Measurements from ENCODE around the gene RAB11FIP4.
"Not testable (repeated sequence)": the region's sequence is repeated elsewhere in the genome, so short reads cannot be mapped to it uniquely, and the experiment has no call there.

The RAB11FIP4 gene, protein sequence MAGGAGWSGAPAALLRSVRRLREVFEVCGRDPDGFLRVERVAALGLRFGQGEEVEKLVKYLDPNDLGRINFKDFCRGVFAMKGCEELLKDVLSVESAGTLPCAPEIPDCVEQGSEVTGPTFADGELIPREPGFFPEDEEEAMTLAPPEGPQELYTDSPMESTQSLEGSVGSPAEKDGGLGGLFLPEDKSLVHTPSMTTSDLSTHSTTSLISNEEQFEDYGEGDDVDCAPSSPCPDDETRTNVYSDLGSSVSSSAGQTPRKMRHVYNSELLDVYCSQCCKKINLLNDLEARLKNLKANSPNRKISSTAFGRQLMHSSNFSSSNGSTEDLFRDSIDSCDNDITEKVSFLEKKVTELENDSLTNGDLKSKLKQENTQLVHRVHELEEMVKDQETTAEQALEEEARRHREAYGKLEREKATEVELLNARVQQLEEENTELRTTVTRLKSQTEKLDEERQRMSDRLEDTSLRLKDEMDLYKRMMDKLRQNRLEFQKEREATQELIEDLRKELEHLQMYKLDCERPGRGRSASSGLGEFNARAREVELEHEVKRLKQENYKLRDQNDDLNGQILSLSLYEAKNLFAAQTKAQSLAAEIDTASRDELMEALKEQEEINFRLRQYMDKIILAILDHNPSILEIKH

DNA sequence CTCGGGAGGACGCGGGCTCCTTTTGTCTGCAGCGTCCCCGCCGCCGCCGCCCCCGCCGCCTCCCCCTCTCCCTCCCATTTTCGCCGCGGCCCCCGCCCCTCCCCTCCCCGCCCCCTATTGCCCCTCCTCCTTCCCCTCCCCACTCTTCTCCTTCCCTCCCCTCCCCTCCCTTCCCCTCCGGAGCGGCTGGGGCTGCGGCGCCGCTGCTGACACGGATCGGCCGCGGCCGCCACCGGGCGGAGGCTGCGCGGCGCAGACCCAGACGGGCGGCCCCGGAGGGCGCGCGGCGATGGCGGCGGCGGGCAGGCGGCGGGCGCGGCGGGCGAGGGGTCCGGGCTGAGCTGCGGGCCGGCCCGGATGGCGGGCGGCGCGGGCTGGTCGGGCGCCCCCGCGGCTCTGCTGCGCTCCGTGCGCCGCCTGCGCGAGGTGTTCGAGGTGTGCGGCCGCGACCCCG is at the start of gene RAB11FIP4:
RAB11FIP4 (plus strand) TSS at position 180 of the 454 bp plus-strand sequence; CDS start at position 358, 178 bp downstream.
- H3K36me3 ChIP-seq (ENCODE audit: control insufficient read depth, insufficient read depth, low read length): no peaks in the 10 kb centered on the region
- peaks cover 60% of the 10 kb centered on the region for H3K27me3 ChIP-seq (ENCODE audit: control insufficient read depth, insufficient read depth, low read length)
- H3K9ac ChIP-seq (ENCODE audit: low read length): no peak within 1 kb of the TSS
- no peaks in the 10 kb centered on the region for H3K9me3 ChIP-seq (ENCODE audit: control insufficient read depth, low read length)
- H3K4me3 ChIP-seq (ENCODE audit: low read length): no peak within 1 kb of the TSS
- peaks cover 5% of the 10 kb centered on the region for H3K4me1 ChIP-seq (ENCODE audit: control insufficient read depth, insufficient read depth, low read length)

- H3K36me3 ChIP-seq (ENCODE audit: control insufficient read depth, insufficient read depth, low read length): not testable (repeated sequence)
Measured at GRCh38 chr17:31345191-31345747, 46.2 kb upstream of the RAB11FIP4 start.

DNA sequence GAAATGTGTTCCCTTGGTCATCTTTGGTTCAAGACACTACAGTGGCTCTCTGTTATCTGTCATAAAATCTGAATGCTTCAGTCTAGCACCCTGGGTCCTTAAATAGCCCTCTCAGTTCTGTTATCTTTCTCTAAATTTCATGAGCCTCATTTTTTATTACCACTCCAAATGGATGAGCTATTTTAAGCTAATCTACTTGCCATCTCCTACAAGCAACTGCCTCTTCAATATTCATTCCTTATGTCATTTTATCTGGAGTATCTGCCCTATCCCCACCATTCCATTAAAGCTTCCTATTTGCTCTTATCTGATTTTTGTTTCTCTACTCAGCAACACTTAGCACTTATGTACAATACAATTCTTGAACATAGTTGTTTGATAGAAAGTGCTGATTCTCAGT is 42.0 kb upstream of the RAB11FIP4 start:
- no peaks in the 10 kb centered on the region for H3K4me1 ChIP-seq (ENCODE audit: control insufficient read depth, insufficient read depth, low read length)

More at GRCh38 chr17:31345191-31345747, 46.2 kb upstream of the RAB11FIP4 start:
- H3K4me1 ChIP-seq (ENCODE audit: control insufficient read depth, insufficient read depth, low read length); H3K27me3 ChIP-seq (ENCODE audit: control insufficient read depth, insufficient read depth, low read length); H3K9ac ChIP-seq (ENCODE audit: low read length); H3K4me3 ChIP-seq (ENCODE audit: low read length); H3K9me3 ChIP-seq (ENCODE audit: control insufficient read depth, low read length): not testable (repeated sequence)

GRCh38 chr17:31355935-31356334 is 35.5 kb upstream of the RAB11FIP4 start:
- H3K36me3 ChIP-seq (ENCODE audit: control insufficient read depth, insufficient read depth, low read length): no peaks in the 10 kb centered on the region

More for the DNA sequence above, 42.0 kb upstream of the RAB11FIP4 start:
- Histone ChIP-seq H3K36me3 (ENCODE audit: control insufficient read depth, insufficient read depth, low read length) (no peaks in the 10 kb centered on the region), H3K4me3 (ENCODE audit: low read length) (no peak overlapping the region), H3K27me3 (ENCODE audit: control insufficient read depth, insufficient read depth, low read length) (no peaks in the 10 kb centered on the region), H3K9me3 (ENCODE audit: control insufficient read depth, low read length) (no peaks in the 10 kb centered on the region), H3K9ac (ENCODE audit: low read length) (no peak overlapping the region)

GRCh38 chr17:31357091-31357490 is 34.4 kb upstream of the RAB11FIP4 start:
- Histone ChIP-seq H3K27me3 (ENCODE audit: control insufficient read depth, insufficient read depth, low read length) (no peaks in the 10 kb centered on the region), H3K4me1 (ENCODE audit: control insufficient read depth, insufficient read depth, low read length) (peaks cover 6% of the 10 kb centered on the region), H3K36me3 (ENCODE audit: control insufficient read depth, insufficient read depth, low read length) (no peaks in the 10 kb centered on the region), H3K9me3 (ENCODE audit: control insufficient read depth, low read length) (no peaks in the 10 kb centered on the region), H3K9ac (ENCODE audit: low read length) (no peak overlapping the region), H3K4me3 (ENCODE audit: low read length) (no peak overlapping the region)

More at GRCh38 chr17:31355935-31356334, 35.5 kb upstream of the RAB11FIP4 start:
- Histone ChIP-seq H3K9me3 (ENCODE audit: control insufficient read depth, low read length) (no peaks in the 10 kb centered on the region), H3K9ac (ENCODE audit: low read length) (no peak overlapping the region), H3K4me3 (ENCODE audit: low read length) (no peak overlapping the region), H3K27me3 (ENCODE audit: control insufficient read depth, insufficient read depth, low read length) (no peaks in the 10 kb centered on the region), H3K4me1 (ENCODE audit: control insufficient read depth, insufficient read depth, low read length) (peaks cover 6% of the 10 kb centered on the region)

DNA sequence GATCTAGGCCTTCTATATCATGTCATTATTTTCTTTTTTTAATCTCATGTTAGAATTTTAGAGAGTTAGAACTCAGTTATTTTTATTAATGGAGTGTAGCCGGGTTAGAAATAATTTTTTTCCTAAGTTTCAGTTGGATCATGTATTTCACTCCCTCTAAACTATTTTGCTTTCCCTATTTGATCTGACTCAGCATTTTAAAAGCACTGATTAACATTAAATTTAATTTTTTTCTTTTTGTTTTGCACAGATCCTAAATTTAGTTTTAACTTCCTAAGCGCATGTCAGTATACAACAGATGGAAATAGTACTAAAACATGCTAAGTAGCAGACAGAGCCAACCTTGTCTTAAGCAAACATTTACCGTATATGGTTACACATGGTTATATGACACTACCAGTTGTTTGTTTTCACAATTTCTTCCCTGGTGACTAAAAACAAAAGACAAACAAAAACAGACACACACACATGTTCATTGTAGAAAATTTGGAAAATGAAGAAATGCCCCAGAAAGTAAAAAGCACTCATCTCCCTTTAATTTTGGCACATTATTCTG is 33.6 kb upstream of the RAB11FIP4 start:
- Histone ChIP-seq H3K9me3 (ENCODE audit: control insufficient read depth, low read length) (no peaks in the 10 kb centered on the region), H3K9ac (ENCODE audit: low read length) (no peak overlapping the region), H3K4me3 (ENCODE audit: low read length) (no peak overlapping the region), H3K36me3 (ENCODE audit: control insufficient read depth, insufficient read depth, low read length) (no peaks in the 10 kb centered on the region), H3K27me3 (ENCODE audit: control insufficient read depth, insufficient read depth, low read length) (no peaks in the 10 kb centered on the region), H3K4me1 (ENCODE audit: control insufficient read depth, insufficient read depth, low read length) (peaks cover 6% of the 10 kb centered on the region)

DNA sequence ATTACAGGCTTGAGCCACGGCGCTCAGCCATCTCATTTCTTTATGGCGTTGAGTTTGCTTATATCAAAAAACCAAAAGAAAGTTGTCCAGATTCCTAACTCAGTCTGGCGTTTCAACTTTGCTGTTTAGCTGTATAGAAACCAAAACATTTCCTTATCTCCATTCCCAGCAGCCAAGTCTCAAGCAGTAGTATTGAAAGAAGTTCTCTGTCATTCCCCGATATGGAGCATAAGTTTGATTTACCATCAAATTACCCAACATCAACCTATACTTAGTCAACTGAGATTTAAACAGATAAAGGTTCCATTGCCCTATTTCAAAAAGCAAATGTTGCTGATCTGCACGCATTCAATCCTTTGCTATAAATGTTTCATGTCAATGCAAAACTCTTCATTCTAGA is 27.5 kb upstream of the RAB11FIP4 start:
- Histone ChIP-seq H3K27me3 (ENCODE audit: control insufficient read depth, insufficient read depth, low read length) (no peaks in the 10 kb centered on the region), H3K9me3 (ENCODE audit: control insufficient read depth, low read length) (no peaks in the 10 kb centered on the region), H3K4me1 (ENCODE audit: control insufficient read depth, insufficient read depth, low read length) (no peaks in the 10 kb centered on the region), H3K4me3 (ENCODE audit: low read length) (no peak overlapping the region), H3K36me3 (ENCODE audit: control insufficient read depth, insufficient read depth, low read length) (no peaks in the 10 kb centered on the region), H3K9ac (ENCODE audit: low read length) (no peak overlapping the region)

DNA sequence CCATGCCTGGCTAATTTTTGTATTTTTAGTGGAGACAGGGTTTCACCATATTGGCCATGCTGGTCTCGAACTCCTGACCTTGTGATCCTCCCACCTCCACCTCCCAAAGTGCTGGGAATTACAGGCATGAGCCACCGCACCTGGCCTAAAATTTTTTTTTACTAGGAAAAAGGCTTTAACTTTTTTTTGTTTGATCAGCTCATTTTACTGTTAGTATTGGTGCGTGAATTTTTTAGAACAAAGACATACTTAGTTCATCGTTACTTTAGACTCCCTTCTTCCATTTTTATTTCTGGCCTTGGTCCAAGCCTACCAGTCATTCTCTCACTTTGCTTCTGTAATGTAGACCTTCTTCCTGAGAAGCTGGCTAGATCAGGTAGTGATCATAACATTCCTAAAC is 25.4 kb upstream of the RAB11FIP4 start:
- Histone ChIP-seq H3K9me3 (ENCODE audit: control insufficient read depth, low read length) (no peaks in the 10 kb centered on the region), H3K36me3 (ENCODE audit: control insufficient read depth, insufficient read depth, low read length) (no peaks in the 10 kb centered on the region), H3K4me3 (ENCODE audit: low read length) (no peak overlapping the region), H3K4me1 (ENCODE audit: control insufficient read depth, insufficient read depth, low read length) (no peaks in the 10 kb centered on the region), H3K27me3 (ENCODE audit: control insufficient read depth, insufficient read depth, low read length) (no peaks in the 10 kb centered on the region), H3K9ac (ENCODE audit: low read length) (no peak overlapping the region)

DNA sequence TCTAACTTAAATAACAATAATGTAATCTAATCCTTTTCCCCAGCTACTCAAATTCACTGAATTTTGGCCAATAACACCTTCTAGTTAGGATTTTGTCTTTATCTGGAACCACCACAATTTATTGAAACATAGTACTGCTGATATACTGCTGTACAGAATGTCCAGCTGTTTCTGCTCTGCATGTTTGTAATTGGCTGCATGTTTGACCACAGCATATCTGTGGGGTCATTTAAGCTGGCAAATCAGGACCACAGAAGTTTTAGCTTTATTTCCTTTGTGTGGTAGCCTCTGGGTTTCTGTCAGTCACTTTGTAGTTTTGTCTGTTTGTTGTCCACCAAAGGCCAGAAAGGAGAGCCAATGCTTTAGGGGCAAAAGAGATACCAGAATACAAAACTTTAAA is 22.2 kb upstream of the RAB11FIP4 start:
- no peaks in the 10 kb centered on the region for H3K36me3 ChIP-seq (ENCODE audit: control insufficient read depth, insufficient read depth, low read length)
- no peaks in the 10 kb centered on the region for H3K27me3 ChIP-seq (ENCODE audit: control insufficient read depth, insufficient read depth, low read length)
- H3K9me3 ChIP-seq (ENCODE audit: control insufficient read depth, low read length): no peaks in the 10 kb centered on the region
- no peak overlapping the region for H3K9ac ChIP-seq (ENCODE audit: low read length)
- no peaks in the 10 kb centered on the region for H3K4me1 ChIP-seq (ENCODE audit: control insufficient read depth, insufficient read depth, low read length)
- H3K4me3 ChIP-seq (ENCODE audit: low read length): no peak overlapping the region

- no peaks in the 10 kb centered on the region for H3K27me3 ChIP-seq (ENCODE audit: control insufficient read depth, insufficient read depth, low read length)
- H3K4me1 ChIP-seq (ENCODE audit: control insufficient read depth, insufficient read depth, low read length): no peaks in the 10 kb centered on the region
- no peak overlapping the region for H3K9ac ChIP-seq (ENCODE audit: low read length)
- H3K36me3 ChIP-seq (ENCODE audit: control insufficient read depth, insufficient read depth, low read length): no peaks in the 10 kb centered on the region
- no peaks in the 10 kb centered on the region for H3K9me3 ChIP-seq (ENCODE audit: control insufficient read depth, low read length)
- no peak overlapping the region for H3K4me3 ChIP-seq (ENCODE audit: low read length)
Measured at GRCh38 chr17:31371511-31372097, 19.9 kb upstream of the RAB11FIP4 start.

GRCh38 chr17:31373150-31374093 is 18.1 kb upstream of the RAB11FIP4 start:
- Histone ChIP-seq H3K4me1 (ENCODE audit: control insufficient read depth, insufficient read depth, low read length) (no peaks in the 10 kb centered on the region), H3K4me3 (ENCODE audit: low read length) (no peak overlapping the region), H3K36me3 (ENCODE audit: control insufficient read depth, insufficient read depth, low read length) (no peaks in the 10 kb centered on the region), H3K9me3 (ENCODE audit: control insufficient read depth, low read length) (no peaks in the 10 kb centered on the region), H3K9ac (ENCODE audit: low read length) (no peak overlapping the region), H3K27me3 (ENCODE audit: control insufficient read depth, insufficient read depth, low read length) (no peaks in the 10 kb centered on the region)
